T-helper 17 cell (primary cell): ENCODE data around the gene CD44. TPM values are rescaled to one million over a fixed set of nuclear protein-coding genes. Genes with fewer than 3 reads are reported as not detected.
A peak's percentile ranks its signal among the peaks of the same experiment; 100 is the strongest.

Source experiments
- ATAC-seq: fragments of 150-1000 bp; cut with Tn5 transposase; 2 replicates; pipeline ENCODE4 v1.10.0; 2021; ENCODE audit warnings: mild to moderate bottlenecking, moderate library complexity
- DNase-seq, 3 donors: peaks; one replicate each; pipeline versions ENCODE4 v3.0.0 to v3.0.0-alpha.2; 2020 to 2021
- H3K9me3 ChIP-seq: one replicate; pipeline ENCODE4 v1.7.0; 2013; ENCODE audit warnings: low read length, mild to moderate bottlenecking; ENCODE audit not compliant: control insufficient read depth, poor library complexity, severe bottlenecking
- H3K27ac Mint-ChIP-seq: one replicate; pipeline ENCODE4 v1.8.0; 2022; ENCODE audit warnings: mild to moderate bottlenecking, moderate library complexity, mixed read lengths
- H3K27me3 Mint-ChIP-seq: one replicate; pipeline ENCODE4 v1.8.0; 2022; ENCODE audit warnings: mixed read lengths
- H3K36me3 Mint-ChIP-seq: one replicate; pipeline ENCODE4 v1.8.0; 2022; ENCODE audit warnings: low read depth, mixed read lengths
- H3K4me1 Mint-ChIP-seq: one replicate; pipeline ENCODE4 v1.8.0; 2022; ENCODE audit warnings: mild to moderate bottlenecking, mixed read lengths
- H3K4me3 Mint-ChIP-seq: one replicate; pipeline ENCODE4 v1.8.0; 2022; ENCODE audit warnings: mild to moderate bottlenecking, moderate library complexity, mixed read lengths
- total RNA-seq, 4 donors: library from RNA in 2 of 4; stranded (reverse) in 2 of 4; gene quantifications; one replicate each; pipeline ENCODE4 v1.2.3 and lab custom pipeline; 2022 to 2026

CD44 gene
- total RNA-seq, 2 donors from 2014 or later: 1,118 to 1,497 TPM

- Mint-ChIP-seq H3K36me3 (peaks cover 9% of the 10 kb centered on the region), H3K27ac (peak overlapping the region; percentile 51), H3K27me3 (no peaks in the 10 kb centered on the region), H3K4me3 (no peak overlapping the region), H3K4me1 (peaks cover 25% of the 10 kb centered on the region)
- ATAC-seq (no peak), DNase-seq (no peak)
- H3K9me3 ChIP-seq: no peaks in the 10 kb centered on the region
Observed at GRCh38 chr11:35274909-35275785, 136.2 kb downstream of the CD44 start.

DNA sequence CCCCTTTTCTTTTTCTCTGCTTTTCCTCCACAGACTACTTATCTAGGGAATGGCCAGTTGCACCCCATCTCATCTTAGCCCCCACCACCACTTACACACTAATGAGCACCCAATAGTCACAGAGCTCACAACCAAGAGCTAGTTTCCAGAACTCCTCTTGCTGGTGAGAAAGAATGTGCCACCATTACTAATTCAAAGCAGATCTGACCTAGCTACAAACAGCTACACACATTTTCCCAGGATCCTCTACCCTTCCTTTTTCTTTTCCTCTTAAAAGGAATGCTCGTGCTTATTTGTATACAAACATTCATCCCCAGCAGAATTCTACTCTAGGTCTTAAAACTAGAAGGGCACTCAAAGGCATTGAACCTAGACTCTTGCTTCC is 136.8 kb downstream of the CD44 start:
- Mint-ChIP-seq H3K27me3 (no peaks in the 10 kb centered on the region), H3K4me3 (no peak overlapping the region), H3K4me1 (peaks cover 25% of the 10 kb centered on the region), H3K27ac (peak overlapping the region; percentile 51), H3K36me3 (peaks cover 8% of the 10 kb centered on the region)
- H3K9me3 ChIP-seq: no peaks in the 10 kb centered on the region
- no peak for ATAC-seq
- no peak for DNase-seq

GRCh38 chr11:35276396-35277145 is 137.6 kb downstream of the CD44 start:
- H3K27ac Mint-ChIP-seq: peak overlapping the region; percentile 51
- peaks cover 6% of the 10 kb centered on the region for H3K36me3 Mint-ChIP-seq

DNA sequence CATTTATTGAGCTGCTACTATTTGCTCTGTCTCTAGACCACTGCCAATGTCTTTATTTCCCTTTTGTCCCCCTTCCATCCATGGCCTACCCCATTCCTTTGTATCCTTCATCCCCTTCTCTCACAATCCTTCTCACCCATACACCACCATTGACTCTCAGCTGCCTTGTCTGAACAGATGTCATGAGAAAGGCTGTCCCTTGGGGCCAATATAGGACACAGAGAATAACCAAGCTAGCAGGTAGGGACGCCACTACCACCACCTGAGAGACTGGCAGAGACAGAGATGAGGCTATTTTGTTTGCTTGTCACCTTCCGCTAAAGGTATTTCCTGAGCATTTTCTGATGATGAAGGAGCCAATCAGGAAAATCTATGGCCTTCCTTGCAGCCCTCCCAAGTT is 138.9 kb downstream of the CD44 start:
- no peak overlapping the region for H3K4me3 Mint-ChIP-seq
- H3K36me3 Mint-ChIP-seq: peaks cover 6% of the 10 kb centered on the region
- H3K4me1 Mint-ChIP-seq: peaks cover 20% of the 10 kb centered on the region
- H3K9me3 ChIP-seq: no peaks in the 10 kb centered on the region
- ATAC-seq (no peak), DNase-seq (no peak)
- H3K27ac Mint-ChIP-seq: peak overlapping the region; percentile 1
- H3K27me3 Mint-ChIP-seq: no peaks in the 10 kb centered on the region

More at GRCh38 chr11:35276396-35277145, 137.6 kb downstream of the CD44 start:
- ATAC-seq: peak; percentile 83
- Mint-ChIP-seq H3K4me1 (peaks cover 27% of the 10 kb centered on the region), H3K27me3 (no peaks in the 10 kb centered on the region), H3K4me3 (no peak overlapping the region)
- DNase-seq: no peak
- H3K9me3 ChIP-seq: no peaks in the 10 kb centered on the region

- H3K9me3 ChIP-seq: no peaks in the 10 kb centered on the region
- Mint-ChIP-seq H3K4me3 (no peak overlapping the region), H3K27ac (no peak overlapping the region), H3K4me1 (peaks cover 14% of the 10 kb centered on the region), H3K27me3 (no peaks in the 10 kb centered on the region), H3K36me3 (peaks cover 2% of the 10 kb centered on the region)
- ATAC-seq (no peak), DNase-seq (no peak)
Observed at GRCh38 chr11:35280727-35281126, 141.8 kb downstream of the CD44 start.

- ATAC-seq (no peak), DNase-seq (no peak)
- H3K4me1 Mint-ChIP-seq: peaks cover 9% of the 10 kb centered on the region
- no peaks in the 10 kb centered on the region for H3K9me3 ChIP-seq
- no peaks in the 10 kb centered on the region for H3K27me3 Mint-ChIP-seq
- no peak overlapping the region for H3K4me3 Mint-ChIP-seq
- H3K36me3 Mint-ChIP-seq: peaks cover 2% of the 10 kb centered on the region
- H3K27ac Mint-ChIP-seq: no peak overlapping the region
Observed at GRCh38 chr11:35281169-35281688, 142.3 kb downstream of the CD44 start.

Other genes with a start within 250 kb of the CD44 start
- 1 to 10 TPM; 6.4 to 8.4 TPM for gene APIP, start 222.8 kb upstream of the CD44 start, total RNA-seq
- gene PDHX, start 222.6 kb upstream of the CD44 start, total RNA-seq: 10 to 100 TPM; 16.0 to 20.8 TPM